PFSK-1 (cell line): Measurements from ENCODE around the gene GPR15LG.

Source experiments
- FOXP2 ChIP-seq: optimal IDR thresholded peaks from 2 replicates; pipeline ENCODE3; 2011; ENCODE audit warnings: borderline replicate concordance, control low read depth, inconsistent platforms; ENCODE audit not compliant: insufficient read depth; ENCODE audit errors: extremely low read length, extremely low read depth
- POLR2AphosphoS5 ChIP-seq: IDR thresholded peaks from 2 replicates; pipeline ENCODE4 v1.6.1; 2012; ENCODE audit warnings: low read depth, mild to moderate bottlenecking, control low read depth, low read length, moderate library complexity
- REST ChIP-seq, 2 experiments: IDR thresholded peaks; 2 replicates each; pipeline versions ENCODE4 v1.6.1 to v1.8.0; 2011 to 2012; ENCODE audit warnings: low read depth in 2 of 2, low read length in 2 of 2, control low read depth in 1 of 2, inconsistent platforms in 1 of 2, mild to moderate bottlenecking in 1 of 2, moderate library complexity in 1 of 2; ENCODE audit not compliant: insufficient read depth in 1 of 2
- SIN3A ChIP-seq: IDR thresholded peaks from 2 replicates; pipeline ENCODE4 v1.6.1; 2012; ENCODE audit warnings: mild to moderate bottlenecking, low read length, moderate library complexity, borderline replicate concordance; ENCODE audit not compliant: insufficient read depth
- TAF1 ChIP-seq: IDR thresholded peaks from 2 replicates; pipeline ENCODE4 v1.6.1; 2012; ENCODE audit warnings: low read length, control low read depth, borderline replicate concordance; ENCODE audit not compliant: insufficient read depth

The GPR15LG gene

GRCh38 chr10:84185526-84186175, 12.1 kb downstream of the GPR15LG start:
- no peak for TF ChIP-seq REST (IDR thresholded peaks at IDR 0.05; ENCODE audit: insufficient read depth in 1 of 2, low read depth in 2 of 2, low read length in 2 of 2)
- no peak for TF ChIP-seq SIN3A

- TF ChIP-seq SIN3A = no peak
- TF ChIP-seq POLR2AphosphoS5 = no peak
- TF ChIP-seq TAF1 = no peak
- no peak for TF ChIP-seq REST (IDR thresholded peaks at IDR 0.05; ENCODE audit: insufficient read depth in 1 of 2, low read depth in 2 of 2, low read length in 2 of 2)
- no peak for TF ChIP-seq FOXP2
These were observed 15.2 kb downstream of the GPR15LG start for GRCh38 chr10:84188815-84189214.

- TF ChIP-seq REST (IDR thresholded peaks at IDR 0.05; ENCODE audit: insufficient read depth in 1 of 2, low read depth in 2 of 2, low read length in 2 of 2) (no peak), FOXP2 (no peak), POLR2AphosphoS5 (no peak), TAF1 (no peak), SIN3A (no peak)
These were observed 17.0 kb downstream of the GPR15LG start for GRCh38 chr10:84190621-84191020.

GRCh38 chr10:84191106-84191505, 17.5 kb downstream of the GPR15LG start:
- TF ChIP-seq REST (IDR thresholded peaks at IDR 0.05; ENCODE audit: insufficient read depth in 1 of 2, low read depth in 2 of 2, low read length in 2 of 2) = no peak
- TF ChIP-seq FOXP2 = no peak
- TF ChIP-seq SIN3A = no peak

GRCh38 chr10:84193327-84193726, 19.7 kb downstream of the GPR15LG start:
- TF ChIP-seq FOXP2 = no peak

GRCh38 chr10:84193846-84194423, 20.3 kb downstream of the GPR15LG start:
- TF ChIP-seq TAF1 = no peak
- TF ChIP-seq REST (IDR thresholded peaks at IDR 0.05; ENCODE audit: insufficient read depth in 1 of 2, low read depth in 2 of 2, low read length in 2 of 2) = no peak
- no peak for TF ChIP-seq POLR2AphosphoS5
- no peak for TF ChIP-seq SIN3A
- TF ChIP-seq FOXP2 = no peak
